Neural cell (in vitro differentiated cells): ENCODE results near the gene ERBB4. TPM values are rescaled to one million over a fixed set of nuclear protein-coding genes. Genes with fewer than 3 reads are reported as not detected.

Experiments
- H2AFZ ChIP-seq: fragments of 200-600, 300-800 bp; sonication (generic), shearing (Covaris generic); 2 replicates; pipeline ENCODE4 v1.6.0; 2014; ENCODE audit warnings: low read depth, mild to moderate bottlenecking, antibody characterized with exemption, low read length, moderate library complexity
- H3F3A ChIP-seq: fragments of 200-600 bp; shearing (Covaris generic); 2 replicates; pipeline ENCODE4 v1.6.1; 2016; ENCODE audit warnings: mild to moderate bottlenecking, moderate library complexity, mixed read lengths, antibody characterized with exemption, low read length; ENCODE audit not compliant: insufficient read depth, poor library complexity, severe bottlenecking
- H3K27ac ChIP-seq: fragments of 200-600, 300-800 bp; sonication (generic), shearing (Covaris generic); 2 replicates; pipeline ENCODE4 v1.5.1; 2014; ENCODE audit warnings: mild to moderate bottlenecking, low read length, moderate library complexity
- H3K27me3 ChIP-seq: fragments of 300-800, 200-600 bp; sonication (generic), shearing (Covaris generic); 2 replicates; pipeline ENCODE4 v1.6.0; 2014; ENCODE audit warnings: mild to moderate bottlenecking, low read depth, low read length, moderate library complexity; ENCODE audit not compliant: insufficient read depth
- H3K36me3 ChIP-seq: fragments of 300-800, 200-600 bp; sonication (generic), shearing (Covaris generic); 2 replicates; pipeline ENCODE4 v1.5.1; 2014; ENCODE audit warnings: mild to moderate bottlenecking, antibody characterized with exemption, low read length, moderate library complexity; ENCODE audit not compliant: insufficient read depth
- H3K4me2 ChIP-seq: fragments of 300-800, 200-600 bp; sonication (generic), shearing (Covaris generic); 2 replicates; pipeline ENCODE4 v1.6.0; 2014; ENCODE audit warnings: mild to moderate bottlenecking, low read length
- H3K4me3 ChIP-seq: fragments of 300-800, 200-600 bp; sonication (generic), shearing (Covaris generic); 2 replicates; pipeline ENCODE4 v1.5.1; 2014; ENCODE audit warnings: mild to moderate bottlenecking, low read length, moderate library complexity
- H3K79me2 ChIP-seq: fragments of 200-600 bp; shearing (Covaris generic); replicated peaks from 2 replicates; pipeline ENCODE4 v1.6.0; 2014; ENCODE audit warnings: mild to moderate bottlenecking, low read length, moderate library complexity; ENCODE audit not compliant: insufficient read depth
- H3K9ac ChIP-seq: fragments of 300-800, 200-600 bp; sonication (generic), shearing (Covaris generic); 2 replicates; pipeline ENCODE4 v1.6.1; 2016; ENCODE audit warnings: mild to moderate bottlenecking, low read length, mixed read lengths
- H3K9me2 ChIP-seq: fragments of 200-600 bp; shearing (Covaris generic); 2 replicates; pipeline ENCODE4 v1.6.1; 2016; ENCODE audit warnings: mild to moderate bottlenecking, low read length, mixed read lengths; ENCODE audit not compliant: insufficient read depth
- H3K9me3 ChIP-seq: fragments of 200-600, 300-800 bp; sonication (generic), shearing (Covaris generic); 2 replicates; pipeline ENCODE4 v1.6.1; 2016; ENCODE audit warnings: mild to moderate bottlenecking, mixed run types, low read length, moderate library complexity, mixed read lengths
- H4K20me1 ChIP-seq: fragments of 200-600 bp; shearing (Covaris generic); 2 replicates; pipeline ENCODE4 v1.6.1; 2016; ENCODE audit warnings: mild to moderate bottlenecking, mixed run types; ENCODE audit not compliant: insufficient read depth
- CTCF ChIP-seq: fragments of 450-650 bp; IDR thresholded peaks from 2 replicates; pipeline ENCODE4 v1.5.1; 2014; ENCODE audit warnings: antibody characterized with exemption, mild to moderate bottlenecking, moderate library complexity; ENCODE audit not compliant: poor library complexity, severe bottlenecking
- EP300 ChIP-seq: fragments of 450-650 bp; conservative IDR thresholded peaks from 2 replicates; pipeline ENCODE4 v1.6.1; 2014; ENCODE audit warnings: antibody characterized with exemption, mild to moderate bottlenecking, moderate library complexity; ENCODE audit not compliant: poor library complexity, severe bottlenecking
- EZH2 ChIP-seq: fragments of 200-600, 300-800 bp; shearing (Covaris generic), sonication (generic); IDR thresholded peaks from 2 replicates; pipeline ENCODE4 v1.6.1; 2014; ENCODE audit warnings: antibody characterized with exemption, low read length, borderline replicate concordance, mild to moderate bottlenecking; ENCODE audit not compliant: insufficient read depth, poor library complexity, severe bottlenecking
- MXI1 ChIP-seq: fragments of 450-650 bp; conservative IDR thresholded peaks from 2 replicates; pipeline ENCODE4 v1.6.1; 2014; ENCODE audit warnings: antibody characterized with exemption, mild to moderate bottlenecking; ENCODE audit not compliant: poor library complexity, severe bottlenecking
- POLR2AphosphoS5 ChIP-seq: IDR thresholded peaks from 2 replicates; pipeline ENCODE4 v1.6.1; 2012
- RAD21 ChIP-seq: fragments of 450-650 bp; conservative IDR thresholded peaks from 2 replicates; pipeline ENCODE4 v1.6.1; 2014; ENCODE audit warnings: antibody characterized with exemption, mild to moderate bottlenecking, moderate library complexity
- SMC3 ChIP-seq: fragments of 450-650 bp; conservative IDR thresholded peaks from 2 replicates; pipeline ENCODE4 v1.6.1; 2014; ENCODE audit warnings: antibody characterized with exemption, mild to moderate bottlenecking, moderate library complexity; ENCODE audit not compliant: poor library complexity
- TAF1 ChIP-seq: IDR thresholded peaks from 2 replicates; pipeline ENCODE4 v1.6.1; 2012; ENCODE audit warnings: low read depth
- polyA plus RNA-seq: library from polyadenylated mRNA; depleted of rRNA; stranded (reverse); fragments of >200 nt; gene quantifications from 2 replicates; pipeline ENCODE4 v1.2.3, GENCODE V29; 2014
- TF ChIP-seq, protein P1 (sequence below): IDR thresholded peaks from 2 replicates; pipeline ENCODE4 v1.6.1; 2012; ENCODE audit warnings: borderline replicate concordance

Gene ERBB4
- polyA plus RNA-seq, 1 donor from 2014 or later = 0.69 TPM

- no peaks in the 10 kb centered on the region for H3K79me2 ChIP-seq
- H3K4me2 ChIP-seq = no peak overlapping the region
- no peaks in the 10 kb centered on the region for H3K27me3 ChIP-seq
- H2AFZ ChIP-seq = no peak overlapping the region
- no peak overlapping the region for H3K4me3 ChIP-seq
- H3K9me3 ChIP-seq = no peaks in the 10 kb centered on the region
- no peaks in the 10 kb centered on the region for H4K20me1 ChIP-seq
- H3K27ac ChIP-seq = no peak overlapping the region
- no peaks in the 10 kb centered on the region for H3F3A ChIP-seq
- no peaks in the 10 kb centered on the region for H3K9me2 ChIP-seq
- no peaks in the 10 kb centered on the region for H3K36me3 ChIP-seq
- no peak overlapping the region for H3K9ac ChIP-seq
- TF ChIP-seq SMC3 = no peak
- TF ChIP-seq TAF1 = no peak
- TF ChIP-seq EZH2 = no peak
- TF ChIP-seq, protein P1, sequence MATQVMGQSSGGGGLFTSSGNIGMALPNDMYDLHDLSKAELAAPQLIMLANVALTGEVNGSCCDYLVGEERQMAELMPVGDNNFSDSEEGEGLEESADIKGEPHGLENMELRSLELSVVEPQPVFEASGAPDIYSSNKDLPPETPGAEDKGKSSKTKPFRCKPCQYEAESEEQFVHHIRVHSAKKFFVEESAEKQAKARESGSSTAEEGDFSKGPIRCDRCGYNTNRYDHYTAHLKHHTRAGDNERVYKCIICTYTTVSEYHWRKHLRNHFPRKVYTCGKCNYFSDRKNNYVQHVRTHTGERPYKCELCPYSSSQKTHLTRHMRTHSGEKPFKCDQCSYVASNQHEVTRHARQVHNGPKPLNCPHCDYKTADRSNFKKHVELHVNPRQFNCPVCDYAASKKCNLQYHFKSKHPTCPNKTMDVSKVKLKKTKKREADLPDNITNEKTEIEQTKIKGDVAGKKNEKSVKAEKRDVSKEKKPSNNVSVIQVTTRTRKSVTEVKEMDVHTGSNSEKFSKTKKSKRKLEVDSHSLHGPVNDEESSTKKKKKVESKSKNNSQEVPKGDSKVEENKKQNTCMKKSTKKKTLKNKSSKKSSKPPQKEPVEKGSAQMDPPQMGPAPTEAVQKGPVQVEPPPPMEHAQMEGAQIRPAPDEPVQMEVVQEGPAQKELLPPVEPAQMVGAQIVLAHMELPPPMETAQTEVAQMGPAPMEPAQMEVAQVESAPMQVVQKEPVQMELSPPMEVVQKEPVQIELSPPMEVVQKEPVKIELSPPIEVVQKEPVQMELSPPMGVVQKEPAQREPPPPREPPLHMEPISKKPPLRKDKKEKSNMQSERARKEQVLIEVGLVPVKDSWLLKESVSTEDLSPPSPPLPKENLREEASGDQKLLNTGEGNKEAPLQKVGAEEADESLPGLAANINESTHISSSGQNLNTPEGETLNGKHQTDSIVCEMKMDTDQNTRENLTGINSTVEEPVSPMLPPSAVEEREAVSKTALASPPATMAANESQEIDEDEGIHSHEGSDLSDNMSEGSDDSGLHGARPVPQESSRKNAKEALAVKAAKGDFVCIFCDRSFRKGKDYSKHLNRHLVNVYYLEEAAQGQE = peak; percentile 57
- TF ChIP-seq POLR2AphosphoS5 = peak; percentile 85
- peak; percentile 73 for TF ChIP-seq EP300
Observed at GRCh38 chr2:211457325-211457724, 1081.3 kb downstream of the ERBB4 start.

DNA sequence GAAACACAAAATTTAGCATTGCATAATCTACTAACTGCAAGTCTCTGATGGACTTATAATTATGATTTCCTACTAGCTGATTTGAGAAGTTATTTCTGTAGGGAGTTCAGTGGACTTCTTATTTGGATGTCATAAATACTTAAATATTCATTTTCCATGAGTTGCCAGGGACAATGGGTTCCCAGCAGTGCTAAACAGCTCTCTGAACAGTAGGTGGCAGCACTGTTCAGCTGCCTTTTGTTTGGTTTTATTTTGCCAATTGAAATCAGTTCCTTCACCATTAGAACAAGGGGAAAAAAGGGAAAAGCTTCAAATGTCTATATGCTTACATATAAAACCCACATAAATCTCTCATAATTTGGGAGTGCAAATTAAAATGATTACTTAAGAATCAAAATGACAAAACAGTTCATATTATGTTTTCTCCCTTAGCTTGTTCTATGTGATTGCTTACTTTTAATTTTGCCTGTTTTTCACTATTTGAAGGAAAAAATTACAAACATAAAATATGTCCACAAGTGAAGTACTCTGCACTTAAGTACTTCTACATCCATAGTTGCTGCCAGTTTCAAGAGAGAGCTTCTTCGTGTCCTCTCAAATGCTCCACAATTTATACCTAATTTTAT lies 1083.3 kb downstream of the ERBB4 start:
- TF ChIP-seq SMC3 (peak; percentile 71), CTCF (peak; percentile 83), EZH2 (no peak), MXI1 (no peak), EP300 (no peak), TAF1 (no peak), RAD21 (peak; percentile 74), POLR2AphosphoS5 (no peak)
- TF ChIP-seq, protein P1 = no peak
- no peaks in the 10 kb centered on the region for H3K27me3 ChIP-seq
- H3K9me2 ChIP-seq = no peaks in the 10 kb centered on the region
- no peak overlapping the region for H3K9ac ChIP-seq
- no peak overlapping the region for H3K27ac ChIP-seq
- no peaks in the 10 kb centered on the region for H4K20me1 ChIP-seq
- H2AFZ ChIP-seq = no peak overlapping the region
- no peaks in the 10 kb centered on the region for H3K36me3 ChIP-seq
- H3K9me3 ChIP-seq = no peaks in the 10 kb centered on the region
- H3K79me2 ChIP-seq = no peaks in the 10 kb centered on the region
- H3K4me2 ChIP-seq = no peak overlapping the region
- no peaks in the 10 kb centered on the region for H3F3A ChIP-seq
- H3K4me3 ChIP-seq = no peak overlapping the region
